SU-DHL-6 (cell line): ENCODE data around the gene AP3B2.

Experiments
- H2AFZ ChIP-seq: fragments of 200-600 bp; sonication (generic); 2 replicates; pipeline ENCODE4 v1.6.1; 2014; ENCODE audit warnings: low read depth, mild to moderate bottlenecking, moderate library complexity, mixed read lengths, antibody characterized with exemption, low read length; ENCODE audit not compliant: severe bottlenecking
- H3F3A ChIP-seq: fragments of 200-600 bp; shearing (Covaris generic); 2 replicates; pipeline ENCODE4 v1.6.0; 2016; ENCODE audit warnings: antibody characterized with exemption, mild to moderate bottlenecking; ENCODE audit not compliant: insufficient read depth
- H3K27ac ChIP-seq: fragments of 200-600 bp; sonication (generic); 2 replicates; pipeline ENCODE4 v1.5.1; 2016; ENCODE audit warnings: low read depth, mild to moderate bottlenecking, low read length, moderate library complexity, mixed read lengths
- H3K27me3 ChIP-seq: fragments of 200-600 bp; sonication (generic), shearing (Covaris generic); 2 replicates; pipeline ENCODE4 v1.6.0; 2014; ENCODE audit warnings: mild to moderate bottlenecking, low read length
- H3K36me3 ChIP-seq: fragments of 200-600 bp; sonication (generic); 2 replicates; pipeline ENCODE4 v1.6.1; 2014; ENCODE audit warnings: mild to moderate bottlenecking, low read length, mixed read lengths
- H3K4me2 ChIP-seq: fragments of 300-600, 200-600 bp; shearing (Covaris generic), sonication (generic); 2 replicates; pipeline ENCODE4 v1.6.0; 2014; ENCODE audit warnings: low read length, low read depth, mild to moderate bottlenecking; ENCODE audit not compliant: poor library complexity, severe bottlenecking
- H3K4me3 ChIP-seq: fragments of 200-600 bp; sonication (generic); 2 replicates; pipeline ENCODE4 v1.5.1; 2014; ENCODE audit warnings: antibody characterized with exemption, low read length, mild to moderate bottlenecking, mixed read lengths; ENCODE audit not compliant: insufficient read depth, poor library complexity, severe bottlenecking
- H3K79me2 ChIP-seq: fragments of 200-600 bp; sonication (generic); 2 replicates; pipeline ENCODE4 v1.6.1; 2014; ENCODE audit warnings: mild to moderate bottlenecking, low read length, moderate library complexity; ENCODE audit not compliant: insufficient read depth
- H3K9ac ChIP-seq: fragments of 200-600 bp; sonication (generic); 2 replicates; pipeline ENCODE4 v1.7.0; 2014; ENCODE audit warnings: mild to moderate bottlenecking, low read length
- H3K9me2 ChIP-seq: fragments of 200-600 bp; sonication (generic); replicated peaks from 2 replicates; pipeline ENCODE4 v1.6.1; 2014; ENCODE audit warnings: low read length; ENCODE audit not compliant: insufficient read depth
- H3K9me3 ChIP-seq: fragments of 200-600 bp; sonication (generic); 2 replicates; pipeline ENCODE4 v1.6.1; 2014; ENCODE audit warnings: low read length, mixed read lengths; ENCODE audit not compliant: insufficient read depth
- H4K20me1 ChIP-seq: fragments of 200-600 bp; sonication (generic); 2 replicates; pipeline ENCODE4 v1.6.1; 2014; ENCODE audit warnings: low read depth, mild to moderate bottlenecking, antibody characterized with exemption, low read length, moderate library complexity, mixed read lengths
- EZH2phosphoT487 ChIP-seq: fragments of 200-600 bp; sonication (generic), shearing (Covaris generic); conservative IDR thresholded peaks from 2 replicates; pipeline ENCODE4 v1.6.1; 2018; ENCODE audit warnings: mild to moderate bottlenecking, antibody characterized with exemption, low read length, moderate library complexity, mixed read lengths
- TF ChIP-seq, protein P1 (sequence below): fragments of 200-600 bp; sonication (generic); IDR thresholded peaks from one replicate; pipeline ENCODE4 v1.5.1; 2017; ENCODE audit warnings: antibody characterized with exemption, mild to moderate bottlenecking, low read length, moderate library complexity; ENCODE audit not compliant: insufficient read depth, poor library complexity, severe bottlenecking

AP3B2 gene

DNA sequence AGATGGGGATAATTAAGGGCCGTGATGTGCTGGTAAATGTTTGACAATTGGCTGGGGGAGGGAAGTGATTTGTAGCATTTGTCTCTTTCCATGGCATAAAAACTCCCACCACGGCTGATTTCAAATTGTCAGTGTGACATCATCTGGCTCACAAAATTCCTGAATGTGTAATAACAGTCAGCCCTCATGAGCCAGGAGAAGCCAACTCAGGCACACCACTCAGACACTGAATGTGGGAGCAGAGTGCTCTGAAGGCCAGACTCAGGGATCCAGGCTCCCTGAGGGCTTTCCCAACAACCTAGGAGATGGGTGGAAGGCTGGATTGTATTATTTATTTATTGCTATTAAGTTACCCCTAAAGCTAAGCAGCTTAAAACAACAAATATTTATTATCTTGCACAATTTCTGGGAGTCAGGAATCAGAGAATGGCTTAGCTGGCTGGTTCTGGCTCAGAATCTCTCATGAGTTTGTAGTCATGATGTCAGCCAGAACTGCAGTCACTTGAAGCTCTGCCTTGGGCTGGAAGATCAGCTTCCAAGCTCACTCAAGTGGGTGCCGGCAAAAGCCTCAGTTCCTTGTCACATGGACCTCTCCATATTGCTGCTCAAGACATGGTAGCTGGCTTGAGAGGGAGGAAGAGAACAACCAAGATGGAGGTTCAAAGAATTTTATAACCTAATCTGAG lies 56.0 kb downstream of the AP3B2 start:
- Histone ChIP-seq H3K79me2 (no peaks in the 10 kb centered on the region), H3K36me3 (no peaks in the 10 kb centered on the region), H3K9me3 (no peaks in the 10 kb centered on the region), H3K4me3 (no peak overlapping the region), H2AFZ (no peak overlapping the region), H3K4me2 (no peak overlapping the region), H3K27ac (no peak overlapping the region), H4K20me1 (no peaks in the 10 kb centered on the region), H3F3A (no peaks in the 10 kb centered on the region), H3K27me3 (no peaks in the 10 kb centered on the region), H3K9me2 (no peaks in the 10 kb centered on the region), H3K9ac (no peak overlapping the region)
- no peak for TF ChIP-seq EZH2phosphoT487
- TF ChIP-seq, protein P1, sequence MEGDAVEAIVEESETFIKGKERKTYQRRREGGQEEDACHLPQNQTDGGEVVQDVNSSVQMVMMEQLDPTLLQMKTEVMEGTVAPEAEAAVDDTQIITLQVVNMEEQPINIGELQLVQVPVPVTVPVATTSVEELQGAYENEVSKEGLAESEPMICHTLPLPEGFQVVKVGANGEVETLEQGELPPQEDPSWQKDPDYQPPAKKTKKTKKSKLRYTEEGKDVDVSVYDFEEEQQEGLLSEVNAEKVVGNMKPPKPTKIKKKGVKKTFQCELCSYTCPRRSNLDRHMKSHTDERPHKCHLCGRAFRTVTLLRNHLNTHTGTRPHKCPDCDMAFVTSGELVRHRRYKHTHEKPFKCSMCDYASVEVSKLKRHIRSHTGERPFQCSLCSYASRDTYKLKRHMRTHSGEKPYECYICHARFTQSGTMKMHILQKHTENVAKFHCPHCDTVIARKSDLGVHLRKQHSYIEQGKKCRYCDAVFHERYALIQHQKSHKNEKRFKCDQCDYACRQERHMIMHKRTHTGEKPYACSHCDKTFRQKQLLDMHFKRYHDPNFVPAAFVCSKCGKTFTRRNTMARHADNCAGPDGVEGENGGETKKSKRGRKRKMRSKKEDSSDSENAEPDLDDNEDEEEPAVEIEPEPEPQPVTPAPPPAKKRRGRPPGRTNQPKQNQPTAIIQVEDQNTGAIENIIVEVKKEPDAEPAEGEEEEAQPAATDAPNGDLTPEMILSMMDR: no peak

DNA sequence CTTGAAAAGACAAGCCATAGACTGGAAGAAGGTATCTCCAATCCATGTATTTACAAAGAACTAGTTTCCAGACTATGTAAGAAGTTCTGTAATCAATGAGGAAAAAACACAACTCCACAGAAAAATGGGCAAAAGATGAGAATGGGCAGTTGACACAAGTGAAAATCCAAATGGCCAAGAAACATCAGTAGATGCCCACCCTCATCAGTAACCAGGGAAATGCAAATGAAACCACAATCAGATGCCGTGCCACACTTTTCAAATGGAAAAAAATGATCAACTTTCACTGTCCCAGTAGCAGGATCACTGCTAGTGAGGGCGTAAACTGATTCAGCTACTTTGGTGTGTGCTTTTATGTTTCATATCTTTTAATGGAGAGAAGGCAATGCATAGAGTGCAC lies 58.0 kb downstream of the AP3B2 start:
- Histone ChIP-seq H3K79me2 (no peaks in the 10 kb centered on the region), H3K36me3 (no peaks in the 10 kb centered on the region), H3K27ac (no peak overlapping the region), H3K9me2 (no peaks in the 10 kb centered on the region), H3K27me3 (no peaks in the 10 kb centered on the region), H2AFZ (no peak overlapping the region), H3K4me2 (no peak overlapping the region), H4K20me1 (no peaks in the 10 kb centered on the region), H3K4me3 (no peak overlapping the region), H3K9ac (no peak overlapping the region), H3F3A (no peaks in the 10 kb centered on the region), H3K9me3 (no peaks in the 10 kb centered on the region)
- TF ChIP-seq EZH2phosphoT487: no peak

DNA sequence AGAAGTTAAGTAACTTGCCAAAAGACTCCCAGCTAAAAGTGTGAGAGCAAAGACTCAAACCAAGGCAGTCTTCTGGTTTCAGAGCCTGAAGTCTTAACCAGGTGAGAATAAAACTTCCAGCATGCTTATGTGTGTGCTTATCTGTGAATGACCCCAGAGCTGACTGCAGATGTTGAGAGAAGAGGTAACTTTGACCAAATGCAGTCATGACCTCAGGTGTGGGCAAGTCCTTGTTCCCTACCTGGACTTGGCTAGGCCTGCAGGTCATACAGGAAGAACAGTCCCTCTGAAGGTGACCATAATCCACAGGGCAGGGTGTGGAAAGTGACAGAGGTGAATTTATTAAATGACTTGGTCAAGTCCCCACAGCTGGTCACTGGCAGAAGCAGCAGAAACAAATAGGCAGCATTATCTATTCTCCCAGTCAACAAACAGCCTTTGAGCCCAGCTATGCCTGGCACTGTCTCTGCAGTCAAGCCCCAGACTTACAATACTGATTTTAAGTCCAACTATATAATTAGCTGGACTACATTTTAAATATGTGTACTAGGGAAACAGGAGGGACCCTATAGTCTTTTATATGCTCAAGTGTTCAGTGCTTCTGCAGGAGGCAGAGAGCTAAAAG lies 59.5 kb downstream of the AP3B2 start:
- no peak overlapping the region for H2AFZ ChIP-seq

More for the DNA sequence above, 59.5 kb downstream of the AP3B2 start:
- H3K9ac ChIP-seq: no peak overlapping the region
- H3K4me3 ChIP-seq: no peak overlapping the region
- no peaks in the 10 kb centered on the region for H4K20me1 ChIP-seq
- H3K36me3 ChIP-seq: no peaks in the 10 kb centered on the region
- TF ChIP-seq EZH2phosphoT487: no peak
- TF ChIP-seq, protein P1: no peak
- no peak overlapping the region for H3K4me2 ChIP-seq
- no peaks in the 10 kb centered on the region for H3K27me3 ChIP-seq
- H3K9me2 ChIP-seq: no peaks in the 10 kb centered on the region
- H3K27ac ChIP-seq: no peak overlapping the region
- H3K79me2 ChIP-seq: no peaks in the 10 kb centered on the region
- no peaks in the 10 kb centered on the region for H3F3A ChIP-seq
- no peaks in the 10 kb centered on the region for H3K9me3 ChIP-seq
